Body of pancreas (tissue), 4 donors: ENCODE measurements around the gene APBA1. TPM values are rescaled to one million over a fixed set of nuclear protein-coding genes. Genes with fewer than 3 reads are reported as not detected.

Experiments
- ATAC-seq: fragments of 150-250 bp; one replicate; pipeline ENCODE4 v1.9.1; 2016
- DNase-seq, 4 donors: peaks; one replicate each; pipeline ENCODE4 v3.0.0-alpha.2; 2019
- H3K27ac ChIP-seq, 4 donors: fragments of 200-600 bp; sonication (generic); 1 replicate in 3 of 4; 2 replicates in 1 of 4; pipeline versions ENCODE4 v1.5.1 to v1.6.1; 2016 to 2019; ENCODE audit warnings: mild to moderate bottlenecking in 1 of 4, mixed read lengths in 1 of 4, moderate library complexity in 1 of 4
- H3K27me3 ChIP-seq, 2 donors: fragments of 200-600 bp; sonication (generic); one replicate each; pipeline ENCODE4 v1.6.0; 2016; ENCODE audit warnings: mild to moderate bottlenecking in 1 of 2
- H3K36me3 ChIP-seq, 2 donors: fragments of 200-600 bp; sonication (generic); replicated peaks in 1 of 2; 2 replicates each; pipeline ENCODE4 v1.5.1; 2016; ENCODE audit warnings: low read depth in 2 of 2; ENCODE audit not compliant: insufficient read depth in 1 of 2
- H3K4me1 ChIP-seq: fragments of 200-600 bp; sonication (generic); one replicate; pipeline ENCODE4 v1.6.0; 2016
- H3K4me3 ChIP-seq, 2 donors: fragments of 200-600 bp; sonication (generic); 1 replicate in 1 of 2; 2 replicates in 1 of 2; pipeline ENCODE4 v1.5.1; 2016 to 2019
- H3K9me3 ChIP-seq, 3 donors: fragments of 200-600 bp; sonication (generic); 1 replicate in 2 of 3; 2 replicates in 1 of 3; pipeline ENCODE4 v1.5.1; 2016
- POLR2A ChIP-seq, 3 donors: fragments of 450-650 bp; IDR thresholded peaks; one replicate each; pipeline ENCODE4 v1.6.1; 2016; ENCODE audit warnings: antibody characterized with exemption in 3 of 3, mild to moderate bottlenecking in 2 of 3
- WGBS, 2 donors: methylation state at CpG; one replicate each; pipeline ENCODE4 v1.1.5; 2017; 5-methylcytosine and 5-hydroxymethylcytosine counted together
- intact Hi-C: fragments of 100-400 bp; cut with DNase I; formaldehyde crosslinking; loops from one replicate; pipeline ENCODE4 v1.15.1; 2023
- total RNA-seq, 2 donors: library from RNA; depleted of rRNA; stranded (reverse); fragments of >200 nt; gene quantifications; one replicate each; pipeline ENCODE4 v1.1.0, GENCODE V29; 2016
- TF ChIP-seq, protein P1 (sequence below), 7 experiments: fragments of 450-650 bp in 4 of 7; fragments of 200-600 bp in 3 of 7; sonication (generic) in 3 of 7; IDR thresholded peaks; one replicate each; pipeline ENCODE4 v1.5.1; 2016 to 2019; ENCODE audit warnings: antibody characterized with exemption in 7 of 7

APBA1 gene
- total RNA-seq, 2 donors from 2014 or later: 3.3 to 3.6 TPM

DNA sequence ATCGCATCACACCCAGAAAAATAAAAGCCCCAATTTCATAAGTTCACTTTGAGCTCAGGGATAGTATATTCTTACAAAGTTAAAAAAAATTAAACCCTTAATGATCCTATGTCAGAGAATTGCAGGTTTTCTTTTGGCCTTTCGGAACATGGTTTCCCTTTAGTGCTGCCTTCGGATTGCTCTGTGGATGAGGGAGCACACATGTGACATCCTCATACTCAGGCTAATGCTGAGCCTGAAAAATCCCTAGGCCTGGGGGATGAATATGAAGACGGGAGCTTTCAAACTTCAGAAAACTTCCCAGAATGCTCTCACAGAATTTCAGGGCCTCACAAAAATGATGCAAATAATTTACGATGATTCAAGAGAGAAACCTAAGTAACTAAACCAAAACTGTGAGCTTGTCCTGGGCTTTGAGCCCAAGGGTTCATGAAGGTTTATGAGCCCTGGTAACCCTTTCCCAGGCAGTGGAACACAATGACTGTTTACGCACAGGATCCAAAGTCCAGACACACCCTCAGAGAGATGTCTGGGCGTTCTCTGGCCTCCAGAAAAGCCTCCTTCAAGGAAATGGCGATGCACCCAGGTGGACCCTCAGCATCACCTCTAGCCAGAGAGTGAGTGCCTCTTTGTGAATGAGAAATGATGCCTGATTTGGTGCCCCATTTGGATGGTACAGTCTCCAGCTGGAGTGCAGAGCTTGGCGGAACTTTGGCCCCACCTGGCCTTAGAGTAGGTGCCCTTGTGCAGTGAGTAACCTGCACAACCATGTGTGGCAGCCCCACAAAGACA is 201.8 kb downstream of the APBA1 start:
- no peak overlapping the region for H3K27ac ChIP-seq
- no peak for TF ChIP-seq POLR2A (IDR thresholded peaks at IDR 0.05)
- TF ChIP-seq, protein P1, sequence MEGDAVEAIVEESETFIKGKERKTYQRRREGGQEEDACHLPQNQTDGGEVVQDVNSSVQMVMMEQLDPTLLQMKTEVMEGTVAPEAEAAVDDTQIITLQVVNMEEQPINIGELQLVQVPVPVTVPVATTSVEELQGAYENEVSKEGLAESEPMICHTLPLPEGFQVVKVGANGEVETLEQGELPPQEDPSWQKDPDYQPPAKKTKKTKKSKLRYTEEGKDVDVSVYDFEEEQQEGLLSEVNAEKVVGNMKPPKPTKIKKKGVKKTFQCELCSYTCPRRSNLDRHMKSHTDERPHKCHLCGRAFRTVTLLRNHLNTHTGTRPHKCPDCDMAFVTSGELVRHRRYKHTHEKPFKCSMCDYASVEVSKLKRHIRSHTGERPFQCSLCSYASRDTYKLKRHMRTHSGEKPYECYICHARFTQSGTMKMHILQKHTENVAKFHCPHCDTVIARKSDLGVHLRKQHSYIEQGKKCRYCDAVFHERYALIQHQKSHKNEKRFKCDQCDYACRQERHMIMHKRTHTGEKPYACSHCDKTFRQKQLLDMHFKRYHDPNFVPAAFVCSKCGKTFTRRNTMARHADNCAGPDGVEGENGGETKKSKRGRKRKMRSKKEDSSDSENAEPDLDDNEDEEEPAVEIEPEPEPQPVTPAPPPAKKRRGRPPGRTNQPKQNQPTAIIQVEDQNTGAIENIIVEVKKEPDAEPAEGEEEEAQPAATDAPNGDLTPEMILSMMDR (IDR thresholded peaks at IDR 0.05): no peak

DNA sequence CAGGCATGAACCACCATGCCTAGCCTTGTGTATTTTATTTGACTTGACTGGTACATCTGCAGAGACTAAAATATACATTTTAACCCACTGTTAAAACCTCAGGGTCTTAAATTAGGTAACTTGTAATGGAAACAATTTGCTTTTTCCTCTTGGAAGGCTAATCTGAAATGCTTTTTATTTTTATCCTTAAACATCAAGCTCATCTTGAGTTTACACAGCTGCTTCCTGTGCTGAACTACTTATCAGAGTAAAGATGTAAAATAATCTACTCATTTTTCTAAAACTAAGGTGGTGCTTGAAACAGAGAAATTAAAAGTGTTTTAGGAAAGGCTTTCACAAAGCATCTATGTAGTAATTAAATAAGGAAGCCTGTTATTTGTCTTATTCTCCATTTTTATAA is 203.0 kb downstream of the APBA1 start:
- Histone ChIP-seq H3K27me3 (no peaks in the 10 kb centered on the region), H3K9me3 (no peaks in the 10 kb centered on the region), H3K4me1 (no peaks in the 10 kb centered on the region), H3K4me3 (no peak overlapping the region), H3K36me3 (no peaks in the 10 kb centered on the region), H3K27ac (no peak overlapping the region)
- no peak for TF ChIP-seq POLR2A (IDR thresholded peaks at IDR 0.05)
- TF ChIP-seq, protein P1 (IDR thresholded peaks at IDR 0.05): no peak
- no peak for ATAC-seq
- intact Hi-C loops: no loop called here
- no peak for DNase-seq

More for the DNA sequence above, 201.8 kb downstream of the APBA1 start:
- Histone ChIP-seq H3K9me3 (no peaks in the 10 kb centered on the region), H3K27me3 (no peaks in the 10 kb centered on the region), H3K36me3 (no peaks in the 10 kb centered on the region), H3K4me1 (no peaks in the 10 kb centered on the region), H3K4me3 (no peak overlapping the region)
- ATAC-seq: no peak
- intact Hi-C loops: no loop called here
- 86% methylated on average over 6 to 9 of the region's 9 CpGs for WGBS, 2 donors
- no peak for DNase-seq

DNA sequence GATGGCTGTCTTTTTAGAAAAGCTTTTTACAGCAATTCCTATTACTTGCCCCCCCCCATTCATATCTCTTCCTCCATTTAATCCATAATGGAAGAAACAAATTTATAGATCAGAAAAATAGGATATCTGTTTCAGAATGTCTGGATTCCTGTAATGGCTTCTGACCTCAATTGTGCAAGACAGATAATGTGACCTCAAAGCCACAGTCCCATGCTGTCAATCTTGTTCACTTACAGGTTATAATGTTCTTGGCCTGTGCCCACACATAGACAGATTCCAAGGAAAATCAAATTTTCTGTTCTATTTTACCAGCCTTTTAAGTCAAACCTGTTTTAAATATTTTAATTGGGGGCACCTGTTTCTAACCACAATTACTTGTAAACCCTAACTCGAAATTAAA is 203.8 kb downstream of the APBA1 start:
- Histone ChIP-seq H3K4me1 (no peaks in the 10 kb centered on the region), H3K9me3 (no peaks in the 10 kb centered on the region), H3K4me3 (no peak overlapping the region), H3K27me3 (no peaks in the 10 kb centered on the region), H3K36me3 (no peaks in the 10 kb centered on the region), H3K27ac (no peak overlapping the region)
- WGBS, 2 donors: 84 to 85% methylated on average over 1 of the region's 1 CpG
- no peak for ATAC-seq
- no peak for DNase-seq
- intact Hi-C loops: no loop called here
- TF ChIP-seq, protein P1 (IDR thresholded peaks at IDR 0.05): no peak
- no peak for TF ChIP-seq POLR2A (IDR thresholded peaks at IDR 0.05)

GRCh38 chr9:69466151-69466550 is 206.0 kb downstream of the APBA1 start:
- Histone ChIP-seq H3K36me3 (no peaks in the 10 kb centered on the region), H3K9me3 (no peaks in the 10 kb centered on the region), H3K27me3 (no peaks in the 10 kb centered on the region), H3K27ac (no peak overlapping the region), H3K4me1 (no peaks in the 10 kb centered on the region), H3K4me3 (no peak overlapping the region)
- DNase-seq: no peak
- TF ChIP-seq, protein P1 (IDR thresholded peaks at IDR 0.05): no peak
- TF ChIP-seq POLR2A (IDR thresholded peaks at IDR 0.05): no peak
- intact Hi-C loops: no loop called here
- ATAC-seq: no peak
- 85 to 91% methylated on average over 8 of the region's 8 CpGs for WGBS, 2 donors

- ATAC-seq: no peak
- intact Hi-C loops: no loop called here
These were observed 206.7 kb downstream of the APBA1 start for GRCh38 chr9:69465473-69465872.

More at GRCh38 chr9:69465473-69465872, 206.7 kb downstream of the APBA1 start:
- no peak overlapping the region for H3K27ac ChIP-seq
- peak in 3 of 4 donors; percentile 13 to 38 (median 27) for DNase-seq
- TF ChIP-seq, protein P1 (IDR thresholded peaks at IDR 0.05): no peak
- no peak for TF ChIP-seq POLR2A (IDR thresholded peaks at IDR 0.05)
- WGBS, 2 donors: 57 to 61% methylated on average over 3 of the region's 3 CpGs
- H3K9me3 ChIP-seq: no peaks in the 10 kb centered on the region
- no peak overlapping the region for H3K4me3 ChIP-seq
- H3K4me1 ChIP-seq: no peaks in the 10 kb centered on the region
- no peaks in the 10 kb centered on the region for H3K27me3 ChIP-seq
- H3K36me3 ChIP-seq: no peaks in the 10 kb centered on the region
